Activated T-cell treated with anti-CD3 and anti-CD28 coated beads, Interleukin-2, amount 50 U/mL, for 72 hours (primary cell): ENCODE measurements around the gene KLF9. TPM values are rescaled to one million over a fixed set of nuclear protein-coding genes. Genes with fewer than 3 reads are reported as not detected.

Source experiments
- ATAC-seq, 2 donors: fragments of 150-1000 bp; cut with Tn5 transposase; replicated peaks in 1 of 2; 2 replicates each; pipeline ENCODE4 v1.10.0; 2021; ENCODE audit warnings: moderate library complexity in 2 of 2, mild to moderate bottlenecking in 1 of 2
- DNase-seq, 2 donors: peaks; one replicate each; pipeline ENCODE4 v3.0.0; 2021 to 2022; ENCODE audit warnings: mixed read lengths in 1 of 2
- H3K27ac Mint-ChIP-seq: one replicate; pipeline ENCODE4 v1.8.0; 2022; ENCODE audit warnings: mild to moderate bottlenecking, moderate library complexity, mixed read lengths
- H3K27me3 Mint-ChIP-seq: one replicate; pipeline ENCODE4 v1.8.0; 2022; ENCODE audit warnings: low read depth, mixed read lengths
- H3K36me3 Mint-ChIP-seq, 2 donors: one replicate each; pipeline ENCODE4 v1.8.0; 2022; ENCODE audit warnings: mixed read lengths in 2 of 2, mild to moderate bottlenecking in 1 of 2; ENCODE audit not compliant: insufficient read depth in 2 of 2
- H3K4me1 Mint-ChIP-seq: one replicate; pipeline ENCODE4 v1.8.0; 2022; ENCODE audit warnings: low read depth, mixed read lengths
- H3K4me3 Mint-ChIP-seq, 2 donors: one replicate each; pipeline ENCODE4 v1.8.0; 2022; ENCODE audit warnings: mild to moderate bottlenecking in 2 of 2, mixed read lengths in 2 of 2, moderate library complexity in 2 of 2
- H3K9me3 Mint-ChIP-seq, 2 donors: one replicate each; pipeline ENCODE4 v1.8.0; 2022; ENCODE audit warnings: mixed read lengths in 2 of 2
- total RNA-seq, 2 donors: library from RNA; stranded (reverse); gene quantifications; one replicate each; pipeline ENCODE4 v1.2.3, GENCODE V29; 2022

The KLF9 gene
- total RNA-seq, 2 donors from 2014 or later = 27.5 to 35.4 TPM

- Mint-ChIP-seq H3K4me1 (peaks cover 4% of the 10 kb centered on the region), H3K36me3 (peaks cover 1 to 3% of the 10 kb centered on the region in 2 donors), H3K27ac (peak overlapping the region; percentile 80), H3K4me3 (no peak overlapping the region), H3K9me3 (no peaks in the 10 kb centered on the region), H3K27me3 (no peaks in the 10 kb centered on the region)
- DNase-seq (no peak), ATAC-seq (no peak)
Observed at GRCh38 chr9:70352802-70353201, 61.7 kb downstream of the KLF9 start.

GRCh38 chr9:70352356-70352755 lies 62.1 kb downstream of the KLF9 start:
- ATAC-seq = no peak
- Mint-ChIP-seq H3K27ac (no peak overlapping the region), H3K27me3 (no peaks in the 10 kb centered on the region), H3K36me3 (peaks cover 1 to 4% of the 10 kb centered on the region in 2 donors), H3K9me3 (no peaks in the 10 kb centered on the region), H3K4me3 (no peak overlapping the region), H3K4me1 (peaks cover 4% of the 10 kb centered on the region)
- no peak for DNase-seq

GRCh38 chr9:70347046-70347445 lies 67.4 kb downstream of the KLF9 start:
- Mint-ChIP-seq H3K9me3 (no peaks in the 10 kb centered on the region), H3K27ac (no peak overlapping the region), H3K27me3 (no peaks in the 10 kb centered on the region), H3K4me1 (peaks cover 4% of the 10 kb centered on the region), H3K36me3 (peaks cover 0 to 10% of the 10 kb centered on the region in 2 donors), H3K4me3 (no peak overlapping the region)
- no peak for DNase-seq
- no peak for ATAC-seq

- no peaks in the 10 kb centered on the region for H3K27me3 Mint-ChIP-seq
- H3K4me3 Mint-ChIP-seq = no peak overlapping the region
- H3K27ac Mint-ChIP-seq = no peak overlapping the region
- DNase-seq (no peak), ATAC-seq (no peak)
- H3K4me1 Mint-ChIP-seq = peaks cover 4% of the 10 kb centered on the region
- peaks cover 4 to 6% of the 10 kb centered on the region in 2 donors for H3K36me3 Mint-ChIP-seq
- H3K9me3 Mint-ChIP-seq = peaks cover 0 to 3% of the 10 kb centered on the region in 2 donors
Observed at GRCh38 chr9:70340572-70340971, 73.9 kb downstream of the KLF9 start.

Other genes starting within 250 kb of the KLF9 start
- 10 to 100 TPM; 33.9 to 38.6 TPM for gene SMC5, start 155.7 kb downstream of the KLF9 start, total RNA-seq